CD4-positive, alpha-beta T cell treated with Interleukin-17A for 4 hours (primary cell): ENCODE results near the gene TGM3.

Experiments used
- DNase-seq: peaks from one replicate; pipeline ENCODE4 v3.0.0-alpha.2; 2020; ENCODE audit warnings: mixed read lengths

TGM3 gene

GRCh38 chr20:2311329-2311728 lies 15.5 kb downstream of the TGM3 start:
- no peak for DNase-seq

DNA sequence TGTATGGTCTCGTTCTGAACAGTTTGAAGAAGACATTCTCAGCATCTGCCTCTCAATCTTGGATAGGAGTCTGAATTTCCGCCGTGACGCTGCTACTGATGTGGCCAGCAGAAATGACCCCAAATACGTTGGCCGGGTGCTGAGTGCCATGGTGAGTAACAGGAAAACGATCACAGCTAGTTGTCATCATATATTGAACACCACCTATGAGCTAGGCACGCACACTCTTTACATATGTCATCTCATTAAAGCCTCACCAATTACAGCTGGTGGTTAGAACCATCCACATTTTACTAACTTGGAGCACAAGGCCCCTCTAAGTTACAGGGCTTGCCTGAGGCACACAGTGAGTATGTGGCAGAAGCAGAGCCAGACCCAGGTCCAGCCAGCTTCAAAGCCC lies 17.1 kb downstream of the TGM3 start:
- no peak for DNase-seq

- DNase-seq, result no peak
These were observed 17.5 kb downstream of the TGM3 start for GRCh38 chr20:2313316-2313715.

DNA sequence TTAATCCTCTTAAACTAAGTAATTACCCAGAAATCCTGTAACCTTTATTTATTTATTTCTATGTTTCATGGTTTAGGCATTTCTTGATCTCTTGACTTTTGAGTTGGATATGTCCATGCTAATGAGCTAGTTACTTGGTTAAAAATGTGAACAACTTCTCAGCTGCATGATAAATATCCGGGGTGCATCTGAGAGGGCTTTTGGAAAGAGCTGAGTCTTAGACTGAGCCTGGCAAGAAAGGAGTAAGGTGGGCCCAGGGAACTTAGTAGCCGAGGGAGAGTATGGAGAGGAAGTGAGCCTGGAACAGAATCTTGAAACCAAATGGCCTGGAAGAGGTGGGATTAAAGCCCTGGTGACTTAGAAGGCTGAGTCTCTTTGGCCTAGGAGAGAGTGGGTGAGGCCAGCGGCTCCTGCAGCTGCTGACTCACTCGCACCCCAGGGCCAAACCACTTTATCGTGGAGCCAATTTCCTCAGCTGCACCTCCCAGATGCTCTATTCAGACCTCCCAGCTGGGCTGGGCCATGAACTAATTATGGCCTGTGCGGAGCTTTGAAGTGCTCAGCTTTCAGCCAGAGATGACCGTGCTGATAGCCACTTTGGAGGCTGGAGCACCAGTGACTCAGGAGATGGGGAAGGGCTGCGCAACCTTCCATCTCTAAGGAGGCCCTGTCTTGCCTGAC lies 19.1 kb downstream of the TGM3 start:
- DNase-seq, result no peak

GRCh38 chr20:2315440-2315778 lies 19.6 kb downstream of the TGM3 start:
- DNase-seq, result no peak

DNA sequence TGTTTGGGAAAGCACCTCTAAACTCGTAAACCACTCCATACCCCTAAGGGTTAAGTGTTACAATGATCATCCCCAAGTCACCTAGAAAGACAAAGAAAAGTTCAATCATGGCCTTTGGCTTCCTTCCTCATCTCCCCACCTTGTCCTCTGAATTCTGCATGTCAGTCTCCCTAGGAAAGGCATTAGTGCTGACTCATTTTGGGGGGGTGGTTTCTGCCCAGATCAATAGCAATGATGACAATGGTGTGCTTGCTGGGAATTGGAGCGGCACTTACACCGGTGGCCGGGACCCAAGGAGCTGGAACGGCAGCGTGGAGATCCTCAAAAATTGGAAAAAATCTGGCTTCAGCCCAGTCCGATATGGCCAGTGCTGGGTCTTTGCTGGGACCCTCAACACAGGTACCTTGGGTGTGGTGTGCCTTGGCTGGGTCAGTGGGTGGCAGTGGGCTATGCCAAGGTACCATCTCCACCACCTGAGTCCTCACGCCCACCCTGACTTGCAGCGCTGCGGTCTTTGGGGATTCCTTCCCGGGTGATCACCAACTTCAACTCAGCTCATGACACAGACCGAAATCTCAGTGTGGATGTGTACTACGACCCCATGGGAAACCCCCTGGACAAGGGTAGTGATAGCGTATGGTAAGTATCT lies 21.2 kb downstream of the TGM3 start:
- no peak for DNase-seq

DNA sequence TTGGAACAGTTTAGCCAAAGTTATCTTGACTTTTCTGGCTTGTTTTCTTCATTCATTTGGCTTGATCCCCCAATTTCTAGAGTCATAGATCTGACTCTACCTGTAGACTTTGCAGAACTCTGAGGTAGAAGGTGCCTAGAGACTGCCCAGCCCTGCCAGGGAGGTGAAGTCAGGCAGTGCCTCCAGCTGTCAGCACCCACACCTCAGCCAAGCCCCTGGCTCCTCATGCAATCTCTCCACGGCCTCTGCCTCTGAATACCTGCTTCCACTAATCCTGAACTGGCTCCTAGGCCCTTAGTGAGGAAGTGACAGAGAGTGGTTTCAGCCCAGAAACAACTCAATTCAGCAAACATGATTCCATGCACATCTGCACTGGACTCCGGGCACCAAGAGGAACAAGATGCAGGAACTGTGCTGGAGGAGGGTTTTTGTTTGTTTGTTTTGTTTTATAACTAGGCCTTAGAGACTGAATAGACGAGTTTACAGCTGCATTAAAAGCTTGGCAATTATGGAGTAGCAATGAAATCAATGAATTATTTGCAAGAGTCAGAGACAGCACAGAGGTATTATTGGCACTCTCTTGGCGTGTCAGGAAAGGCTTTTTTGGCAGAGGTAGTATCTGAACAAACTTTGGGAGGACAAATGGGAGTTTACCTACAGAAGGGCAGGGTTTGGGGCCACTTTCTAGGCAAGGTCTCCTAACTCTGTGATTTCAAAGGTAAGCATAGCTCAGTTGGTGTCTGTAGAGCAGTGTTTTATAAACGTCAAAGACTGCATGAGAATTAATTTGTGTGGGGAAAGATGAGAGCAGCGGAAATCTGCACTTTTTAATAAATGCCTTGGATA lies 25.2 kb downstream of the TGM3 start:
- DNase-seq, result no peak

- DNase-seq, result no peak
These were observed 27.2 kb downstream of the TGM3 start for GRCh38 chr20:2323051-2323450.

DNA sequence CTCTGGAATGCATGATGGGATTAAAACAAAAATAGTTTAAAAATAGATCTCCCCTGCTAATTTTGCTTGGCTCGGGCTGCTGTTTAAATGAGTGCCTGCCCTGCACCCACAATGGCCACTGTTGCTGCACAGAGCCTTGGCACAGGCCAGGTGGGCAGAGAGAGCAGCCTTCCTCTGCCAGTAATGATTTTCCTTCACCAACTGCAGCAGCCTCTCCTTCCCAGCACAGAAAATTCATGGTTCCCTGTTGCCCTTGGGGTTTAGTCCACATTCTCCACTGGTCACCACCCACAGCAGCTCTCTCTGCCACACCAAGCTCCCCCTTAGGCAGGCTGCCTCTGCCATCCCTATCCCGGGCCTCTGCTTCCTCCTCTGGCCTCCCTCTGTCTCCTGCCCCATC lies 30.2 kb downstream of the TGM3 start:
- no peak for DNase-seq

DNA sequence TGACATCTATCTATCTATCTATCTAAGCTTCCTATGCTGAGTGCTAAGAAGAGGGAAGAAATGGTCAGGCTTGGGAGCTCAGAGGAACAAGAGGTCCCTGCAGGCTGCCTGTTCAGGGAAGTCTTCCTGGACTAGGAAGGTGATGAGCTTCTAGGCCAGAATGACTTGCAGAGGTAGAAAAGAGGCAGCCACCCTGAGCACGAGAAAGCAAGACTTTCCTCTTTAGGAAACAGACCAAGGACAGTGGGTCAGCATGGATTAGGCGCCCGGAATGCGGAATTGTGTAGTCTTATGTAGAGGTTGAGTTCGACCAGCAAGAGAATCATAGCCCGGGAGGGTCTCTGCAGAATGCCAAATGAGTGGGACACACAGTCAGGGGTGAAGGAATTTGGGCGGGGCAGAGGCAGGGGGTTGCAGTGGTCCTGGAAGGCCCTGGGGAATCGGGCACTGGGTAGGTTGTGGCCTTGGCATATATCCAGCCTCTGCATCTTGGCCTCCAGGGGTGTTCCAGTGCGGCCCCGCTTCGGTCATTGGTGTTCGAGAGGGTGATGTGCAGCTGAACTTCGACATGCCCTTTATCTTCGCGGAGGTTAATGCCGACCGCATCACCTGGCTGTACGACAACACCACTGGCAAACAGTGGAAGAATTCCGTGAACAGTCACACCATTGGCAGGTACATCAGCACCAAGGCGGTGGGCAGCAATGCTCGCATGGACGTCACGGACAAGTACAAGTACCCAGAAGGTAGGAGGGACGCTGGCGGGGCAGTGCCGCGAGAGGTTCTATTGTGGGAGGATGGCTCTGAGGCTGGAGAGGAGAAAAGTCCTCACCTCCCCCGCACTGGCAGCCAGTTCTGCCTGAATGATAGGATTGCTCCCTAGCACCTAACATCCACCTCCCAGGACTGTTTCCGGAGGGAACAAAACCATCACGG lies 32.1 kb downstream of the TGM3 start:
- DNase-seq, result no peak

GRCh38 chr20:2329286-2329685 lies 33.5 kb downstream of the TGM3 start:
- no peak for DNase-seq

GRCh38 chr20:2330090-2330695 lies 34.4 kb downstream of the TGM3 start:
- no peak for DNase-seq

DNA sequence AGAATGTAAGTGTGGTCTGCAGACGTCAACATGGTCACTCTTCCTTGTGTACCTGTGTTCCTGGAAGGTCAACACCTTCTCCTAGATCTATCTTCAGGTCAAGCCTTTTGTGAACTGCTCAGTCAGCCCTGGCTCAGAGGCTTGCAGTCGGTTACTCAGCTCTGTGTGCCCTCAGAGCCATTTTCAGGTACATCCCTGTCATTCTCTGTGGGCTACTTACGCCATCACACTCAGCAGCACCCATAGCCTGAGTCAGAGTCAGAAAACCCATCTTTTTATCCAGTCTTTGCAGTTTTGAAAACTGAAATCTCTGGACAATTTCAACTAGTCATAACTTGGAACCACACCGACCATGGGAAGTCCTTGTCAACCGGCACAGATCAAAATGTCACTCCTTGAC lies 35.3 kb downstream of the TGM3 start:
- no peak for DNase-seq

DNA sequence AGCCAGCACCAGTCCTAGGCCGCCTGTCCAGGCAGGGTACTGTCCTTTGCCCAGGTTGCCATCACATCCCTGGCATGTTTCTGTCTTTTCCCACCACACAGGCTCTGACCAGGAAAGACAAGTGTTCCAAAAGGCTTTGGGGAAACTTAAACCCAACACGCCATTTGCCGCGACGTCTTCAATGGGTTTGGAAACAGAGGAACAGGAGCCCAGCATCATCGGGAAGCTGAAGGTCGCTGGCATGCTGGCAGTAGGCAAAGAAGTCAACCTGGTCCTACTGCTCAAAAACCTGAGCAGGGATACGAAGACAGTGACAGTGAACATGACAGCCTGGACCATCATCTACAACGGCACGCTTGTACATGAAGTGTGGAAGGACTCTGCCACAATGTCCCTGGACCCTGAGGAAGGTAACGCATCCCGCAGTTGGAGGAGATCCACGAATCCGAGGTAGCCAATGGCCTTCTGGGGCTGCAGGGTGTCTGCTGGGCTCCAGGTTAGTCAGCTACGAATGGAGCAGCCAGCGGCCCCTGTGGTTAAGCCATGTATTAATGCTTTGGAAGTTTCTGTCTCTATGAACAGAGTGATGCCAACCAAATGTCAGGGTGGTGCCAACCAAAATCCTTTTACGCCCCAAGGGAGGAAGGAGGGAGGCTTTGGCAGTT lies 36.2 kb downstream of the TGM3 start:
- no peak for DNase-seq

GRCh38 chr20:2332711-2333110 lies 36.9 kb downstream of the TGM3 start:
- DNase-seq, result no peak

- no peak for DNase-seq
These were observed 38.0 kb downstream of the TGM3 start for GRCh38 chr20:2333821-2334220.

DNA sequence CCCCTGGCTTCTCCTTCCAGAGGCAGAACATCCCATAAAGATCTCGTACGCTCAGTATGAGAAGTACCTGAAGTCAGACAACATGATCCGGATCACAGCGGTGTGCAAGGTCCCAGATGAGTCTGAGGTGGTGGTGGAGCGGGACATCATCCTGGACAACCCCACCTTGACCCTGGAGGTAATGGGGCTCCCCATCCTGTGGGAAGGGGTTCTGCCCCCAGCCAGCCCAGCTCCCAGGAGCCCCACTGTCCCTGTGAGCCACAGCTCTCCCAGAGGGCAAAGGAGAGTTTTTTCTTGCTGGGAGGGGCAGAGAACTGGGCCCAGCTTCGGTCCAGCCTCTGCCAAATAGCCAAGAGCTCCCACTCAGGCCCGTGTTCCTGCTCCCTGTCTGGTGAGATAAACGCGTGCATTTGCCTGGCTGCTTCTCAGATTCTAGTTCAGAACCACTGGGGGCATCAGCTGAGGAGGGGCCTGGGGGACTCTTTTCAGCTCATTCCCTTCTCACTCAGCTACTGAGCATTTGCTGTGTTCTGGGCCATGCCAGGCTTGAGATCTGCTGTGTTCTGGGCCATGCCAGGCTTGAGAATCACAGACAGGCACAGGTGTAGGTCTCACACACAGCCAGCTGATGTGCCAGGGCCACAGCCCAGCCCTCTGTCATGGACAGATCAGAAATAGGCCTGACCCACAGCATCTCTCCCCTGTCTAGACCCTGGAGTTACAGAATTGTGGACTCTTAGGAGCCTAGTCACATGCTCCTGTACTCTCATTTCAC lies 39.5 kb downstream of the TGM3 start:
- no peak for DNase-seq

- no peak for DNase-seq
These were observed 40.7 kb downstream of the TGM3 start for GRCh38 chr20:2336471-2336870.

DNA sequence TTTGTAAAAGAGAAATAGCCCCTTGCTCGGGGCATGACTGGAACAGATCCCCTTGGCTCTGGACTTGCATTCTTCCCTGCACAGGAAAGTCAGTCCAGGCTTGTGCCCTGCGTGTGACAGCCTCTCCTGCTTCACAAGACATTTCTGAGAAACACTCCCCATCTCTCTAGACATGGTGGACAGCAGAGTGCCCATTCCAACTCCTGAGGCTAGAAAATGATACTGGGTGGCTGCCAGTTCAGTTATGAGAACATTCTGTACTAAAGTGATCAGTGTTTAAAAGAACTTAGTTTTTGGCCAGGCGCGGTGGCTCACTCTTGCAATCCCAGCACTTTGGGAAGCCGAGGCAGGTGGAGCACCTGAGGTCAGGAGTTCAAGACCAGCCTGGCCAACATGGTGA lies 41.3 kb downstream of the TGM3 start:
- DNase-seq, result no peak

DNA sequence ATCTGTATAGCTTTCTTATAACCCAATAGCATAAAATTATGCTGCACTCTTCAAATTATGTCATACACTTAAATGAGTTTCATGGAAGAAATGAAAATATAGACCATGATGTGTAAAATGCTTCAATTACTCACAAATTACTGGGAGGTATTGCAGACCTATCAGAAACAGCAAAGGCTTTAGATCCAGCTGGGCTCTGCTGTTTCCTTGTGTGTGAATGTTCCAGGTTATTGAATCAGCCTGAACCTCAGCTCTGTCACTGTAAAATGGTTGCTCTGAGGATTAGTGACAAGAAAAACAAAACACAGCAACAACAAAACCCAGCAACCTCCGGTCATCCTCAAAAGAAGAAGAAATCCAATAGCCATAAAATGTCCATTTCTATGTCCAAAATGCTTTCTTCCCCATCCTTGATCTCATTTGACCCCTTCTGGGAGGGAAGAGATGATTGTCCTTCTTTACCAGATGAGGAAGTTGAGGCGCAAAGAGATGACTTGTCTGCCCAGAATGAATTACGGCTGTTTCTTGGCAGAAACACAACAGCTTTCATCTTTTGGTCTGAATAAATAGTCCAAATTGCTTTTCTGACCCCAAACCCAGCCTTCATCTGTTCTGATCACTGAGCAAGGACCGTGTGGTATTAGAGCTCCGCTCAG lies 42.7 kb downstream of the TGM3 start:
- no peak for DNase-seq

GRCh38 chr20:2340136-2340535 lies 44.3 kb downstream of the TGM3 start:
- no peak for DNase-seq
